ENCODE data around the gene HIVEP1.

DNA sequence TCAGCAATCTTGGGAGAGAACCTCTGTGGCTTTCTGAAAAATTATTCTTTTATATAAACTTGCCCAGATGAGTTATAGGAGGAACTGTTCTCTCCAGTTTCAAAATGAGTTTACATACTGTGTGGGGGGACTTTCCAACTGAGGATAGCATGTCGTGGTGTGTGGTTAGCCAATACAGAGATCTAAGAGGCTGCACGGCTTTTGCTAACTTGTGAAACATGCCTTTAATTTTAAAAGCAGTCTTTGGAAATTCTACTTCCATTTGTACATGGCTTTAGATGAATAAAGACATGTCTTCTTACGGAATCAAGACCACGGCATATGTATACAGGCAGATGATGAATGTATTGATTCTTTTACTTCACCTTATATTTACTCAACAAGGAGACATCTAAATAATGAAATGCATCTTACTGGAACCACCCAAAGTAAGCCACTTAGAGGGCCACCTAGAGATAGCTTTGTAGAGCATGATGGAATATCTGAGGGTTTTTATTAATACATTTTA lies 39.8 kb downstream of the HIVEP1 start:
- TF ChIP-seq, protein P1, sequence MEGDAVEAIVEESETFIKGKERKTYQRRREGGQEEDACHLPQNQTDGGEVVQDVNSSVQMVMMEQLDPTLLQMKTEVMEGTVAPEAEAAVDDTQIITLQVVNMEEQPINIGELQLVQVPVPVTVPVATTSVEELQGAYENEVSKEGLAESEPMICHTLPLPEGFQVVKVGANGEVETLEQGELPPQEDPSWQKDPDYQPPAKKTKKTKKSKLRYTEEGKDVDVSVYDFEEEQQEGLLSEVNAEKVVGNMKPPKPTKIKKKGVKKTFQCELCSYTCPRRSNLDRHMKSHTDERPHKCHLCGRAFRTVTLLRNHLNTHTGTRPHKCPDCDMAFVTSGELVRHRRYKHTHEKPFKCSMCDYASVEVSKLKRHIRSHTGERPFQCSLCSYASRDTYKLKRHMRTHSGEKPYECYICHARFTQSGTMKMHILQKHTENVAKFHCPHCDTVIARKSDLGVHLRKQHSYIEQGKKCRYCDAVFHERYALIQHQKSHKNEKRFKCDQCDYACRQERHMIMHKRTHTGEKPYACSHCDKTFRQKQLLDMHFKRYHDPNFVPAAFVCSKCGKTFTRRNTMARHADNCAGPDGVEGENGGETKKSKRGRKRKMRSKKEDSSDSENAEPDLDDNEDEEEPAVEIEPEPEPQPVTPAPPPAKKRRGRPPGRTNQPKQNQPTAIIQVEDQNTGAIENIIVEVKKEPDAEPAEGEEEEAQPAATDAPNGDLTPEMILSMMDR (IDR thresholded peaks at IDR 0.05) = no peak
- TF ChIP-seq POLR2A (IDR thresholded peaks at IDR 0.05) = no peak

Data from testis (tissue), 2 donors.